ENCODE measurements around the gene CADM2. TPM values are rescaled to one million over a fixed set of nuclear protein-coding genes. Genes with fewer than 3 reads are reported as not detected.

CADM2 gene
- total and polyA plus RNA-seq, 2 experiments from 2014 or later = 0.09 TPM; not detected in 1

DNA sequence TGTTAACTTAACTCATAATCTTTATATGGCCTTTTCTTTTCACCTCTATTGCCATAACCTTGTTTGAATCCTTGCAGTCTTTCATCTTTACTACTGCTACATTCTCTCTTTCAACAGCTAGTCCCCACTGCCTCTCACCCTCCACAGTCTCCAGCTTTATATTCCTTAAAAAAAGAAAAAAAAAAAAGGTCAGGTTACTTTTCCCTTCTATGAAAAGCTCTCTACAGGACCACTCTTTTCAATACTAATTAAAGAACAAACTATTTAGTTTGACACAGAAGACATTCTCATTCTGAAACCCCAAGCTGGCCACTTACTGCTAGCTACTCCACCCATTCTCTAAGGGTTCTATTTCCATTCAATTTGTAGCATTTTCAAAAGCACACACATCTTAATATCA is 25.6 kb downstream of the CADM2 start:
- Histone ChIP-seq H3K9me2 (ENCODE audit: insufficient read depth) (no peaks in the 10 kb centered on the region), H3K4me2 (ENCODE audit: unreplicated experiment) (no peak overlapping the region), H3K9ac (no peak overlapping the region), H3K4me3 (no peak overlapping the region), H3K27ac (no peak overlapping the region), H3K79me2 (ENCODE audit: insufficient read depth) (no peaks in the 10 kb centered on the region), H2AFZ (no peak overlapping the region), H3K27me3 (replicated peaks; ENCODE audit: insufficient read depth) (no peaks in the 10 kb centered on the region), H3K36me3 (ENCODE audit: low read depth) (no peaks in the 10 kb centered on the region), H3K4me1 (ENCODE audit: insufficient read depth) (no peaks in the 10 kb centered on the region), H4K20me1 (ENCODE audit: insufficient read depth) (no peaks in the 10 kb centered on the region), H3F3A (ENCODE audit: insufficient read depth) (no peaks in the 10 kb centered on the region), H3K9me3 (ENCODE audit: low read depth) (no peaks in the 10 kb centered on the region)
- DNase-seq = no peak
- in situ Hi-C loops (cut with MboI) = no loop called here
- TF ChIP-seq EZH2phosphoT487 (IDR thresholded peaks at IDR 0.05; ENCODE audit: insufficient read depth, low read depth) = no peak
- no peak for TF ChIP-seq EZH2 (IDR thresholded peaks at IDR 0.05; ENCODE audit: insufficient read depth, poor library complexity, severe bottlenecking)

DNA sequence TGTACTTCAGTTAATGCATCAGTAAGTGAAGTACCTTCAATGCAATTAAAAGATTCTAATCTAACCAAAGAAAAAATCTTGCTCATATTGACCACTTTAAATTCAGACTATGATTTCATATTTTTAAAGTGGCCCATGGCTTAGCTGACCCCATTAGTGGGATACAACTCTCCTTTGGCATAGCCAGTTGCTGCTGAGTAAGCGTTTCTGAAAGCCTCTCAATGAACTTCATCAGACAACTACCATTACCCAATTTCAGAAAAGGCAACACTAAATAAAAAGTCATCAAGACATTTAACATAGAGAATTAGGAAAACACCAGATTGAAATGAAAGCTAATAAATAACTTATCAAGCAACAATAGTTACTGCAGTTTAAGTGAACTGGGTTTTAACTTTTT is 27.0 kb downstream of the CADM2 start:
- no peak overlapping the region for H3K27ac ChIP-seq
- no peak for TF ChIP-seq EZH2phosphoT487 (IDR thresholded peaks at IDR 0.05; ENCODE audit: insufficient read depth, low read depth)
- TF ChIP-seq EZH2 (IDR thresholded peaks at IDR 0.05; ENCODE audit: insufficient read depth, poor library complexity, severe bottlenecking) = no peak
- no peaks in the 10 kb centered on the region for H3K4me1 ChIP-seq (ENCODE audit: insufficient read depth)
- WGBS, 2 experiments (ENCODE audit: low coverage in 1 of 2, low lambda C conversion rate in 2 of 2, missing lambda C conversion rate in 2 of 2) = 35 to 37% methylated on average over 1 of the region's 1 CpG
- no peaks in the 10 kb centered on the region for H3K79me2 ChIP-seq (ENCODE audit: insufficient read depth)
- H4K20me1 ChIP-seq (ENCODE audit: insufficient read depth) = no peaks in the 10 kb centered on the region
- H3K9me3 ChIP-seq (ENCODE audit: low read depth) = no peaks in the 10 kb centered on the region
- no peak for DNase-seq
- no peak overlapping the region for H2AFZ ChIP-seq
- H3K4me2 ChIP-seq (ENCODE audit: unreplicated experiment) = no peak overlapping the region
- H3K9ac ChIP-seq = no peak overlapping the region
- no peaks in the 10 kb centered on the region for H3K9me2 ChIP-seq (ENCODE audit: insufficient read depth)
- in situ Hi-C loops (cut with MboI) = no loop called here
- no peaks in the 10 kb centered on the region for H3F3A ChIP-seq (ENCODE audit: insufficient read depth)
- no peaks in the 10 kb centered on the region for H3K27me3 ChIP-seq (replicated peaks; ENCODE audit: insufficient read depth)
- no peaks in the 10 kb centered on the region for H3K36me3 ChIP-seq (ENCODE audit: low read depth)
- H3K4me3 ChIP-seq = no peak overlapping the region

DNA sequence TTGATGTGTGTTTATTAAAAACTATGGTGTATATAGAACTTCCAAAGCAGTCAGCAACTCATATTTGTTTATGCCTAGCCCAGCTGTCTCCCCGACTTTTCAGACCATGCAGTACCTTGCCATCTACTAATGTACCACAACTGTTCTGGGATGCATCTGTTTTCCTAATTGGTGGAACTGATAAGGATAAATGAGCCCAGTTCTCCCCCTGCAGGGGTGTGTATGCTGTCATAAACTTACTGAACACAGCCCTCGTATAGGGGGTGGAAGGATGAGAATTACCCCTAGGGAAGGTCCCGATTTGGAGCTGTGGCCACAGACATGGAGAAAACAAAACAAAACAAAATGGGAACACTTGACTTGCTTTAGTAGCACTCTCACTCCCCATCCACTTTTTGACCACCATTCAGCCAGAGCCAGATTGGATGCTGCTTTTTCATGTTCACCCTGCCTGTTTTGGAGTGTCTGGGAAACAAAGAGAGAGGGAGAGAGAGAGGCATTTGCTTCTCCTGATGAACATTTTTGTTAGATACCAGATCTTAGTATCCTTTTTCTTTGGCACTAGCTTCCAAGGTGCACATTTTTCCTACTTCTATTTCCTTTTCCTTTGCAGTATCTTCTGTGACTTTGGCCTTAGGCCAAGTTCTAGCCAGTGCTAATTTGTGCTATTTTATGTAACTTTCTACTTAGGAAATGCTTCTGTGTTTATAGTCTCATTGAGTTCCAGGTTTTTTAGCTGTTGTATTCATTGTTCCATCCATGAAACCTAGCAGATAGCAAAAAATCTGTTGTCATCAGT is 29.1 kb downstream of the CADM2 start:
- no peaks in the 10 kb centered on the region for H3K27me3 ChIP-seq (replicated peaks; ENCODE audit: insufficient read depth)
- H3K36me3 ChIP-seq (ENCODE audit: low read depth) = no peaks in the 10 kb centered on the region
- H3F3A ChIP-seq (ENCODE audit: insufficient read depth) = no peaks in the 10 kb centered on the region
- no peaks in the 10 kb centered on the region for H4K20me1 ChIP-seq (ENCODE audit: insufficient read depth)
- no peak overlapping the region for H3K27ac ChIP-seq
- H3K79me2 ChIP-seq (ENCODE audit: insufficient read depth) = no peaks in the 10 kb centered on the region
- no peaks in the 10 kb centered on the region for H3K9me2 ChIP-seq (ENCODE audit: insufficient read depth)
- H3K4me3 ChIP-seq = no peak overlapping the region
- 31 to 49% methylated on average over 3 of the region's 3 CpGs for WGBS, 2 experiments (ENCODE audit: low coverage in 1 of 2, low lambda C conversion rate in 2 of 2, missing lambda C conversion rate in 2 of 2)
- in situ Hi-C loops (cut with MboI) = no loop called here
- H3K4me2 ChIP-seq (ENCODE audit: unreplicated experiment) = no peak overlapping the region
- H2AFZ ChIP-seq = no peak overlapping the region
- no peaks in the 10 kb centered on the region for H3K9me3 ChIP-seq (ENCODE audit: low read depth)
- no peak for DNase-seq
- no peaks in the 10 kb centered on the region for H3K4me1 ChIP-seq (ENCODE audit: insufficient read depth)
- H3K9ac ChIP-seq = no peak overlapping the region
- TF ChIP-seq EZH2 (IDR thresholded peaks at IDR 0.05; ENCODE audit: insufficient read depth, poor library complexity, severe bottlenecking) = no peak
- no peak for TF ChIP-seq EZH2phosphoT487 (IDR thresholded peaks at IDR 0.05; ENCODE audit: insufficient read depth, low read depth)

DNA sequence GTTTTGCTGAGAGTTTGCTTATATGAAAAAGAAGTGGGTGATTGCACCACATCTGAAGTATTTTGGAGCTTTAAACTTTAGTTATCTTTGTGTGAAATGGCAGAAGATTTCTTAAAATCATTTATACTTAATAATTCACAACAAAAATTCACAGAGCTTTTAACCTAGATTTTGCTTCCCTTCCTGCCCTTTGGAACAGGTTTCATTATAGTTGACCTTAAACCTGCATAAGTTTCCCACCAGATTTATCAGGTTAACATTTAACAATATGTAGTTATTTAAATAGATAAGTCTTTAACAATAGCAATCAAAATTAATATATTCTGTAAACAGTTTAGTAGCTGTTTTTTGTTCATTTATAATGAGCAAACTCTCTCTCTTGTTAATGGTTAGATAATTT is 30.3 kb downstream of the CADM2 start:
- Histone ChIP-seq H3K4me2 (ENCODE audit: unreplicated experiment) (no peak overlapping the region), H3K27ac (no peak overlapping the region), H2AFZ (no peak overlapping the region), H3K9ac (no peak overlapping the region), H4K20me1 (ENCODE audit: insufficient read depth) (no peaks in the 10 kb centered on the region), H3K79me2 (ENCODE audit: insufficient read depth) (no peaks in the 10 kb centered on the region), H3K27me3 (replicated peaks; ENCODE audit: insufficient read depth) (no peaks in the 10 kb centered on the region), H3F3A (ENCODE audit: insufficient read depth) (no peaks in the 10 kb centered on the region), H3K4me1 (ENCODE audit: insufficient read depth) (no peaks in the 10 kb centered on the region), H3K4me3 (no peak overlapping the region), H3K9me2 (ENCODE audit: insufficient read depth) (no peaks in the 10 kb centered on the region), H3K36me3 (ENCODE audit: low read depth) (no peaks in the 10 kb centered on the region), H3K9me3 (ENCODE audit: low read depth) (no peaks in the 10 kb centered on the region)
- TF ChIP-seq EZH2 (IDR thresholded peaks at IDR 0.05; ENCODE audit: insufficient read depth, poor library complexity, severe bottlenecking) = no peak
- TF ChIP-seq EZH2phosphoT487 (IDR thresholded peaks at IDR 0.05; ENCODE audit: insufficient read depth, low read depth) = no peak
- in situ Hi-C loops (cut with MboI) = no loop called here
- DNase-seq = no peak
